Measurements from ENCODE around the gene UQCR11. TPM values are rescaled to one million over a fixed set of nuclear protein-coding genes. Genes with fewer than 3 reads are reported as not detected.

The UQCR11 gene
- total and polyA plus RNA-seq, 2 of the 8 experiments (the other 6 are each of a cell fraction or from before 2014, with no cell fraction given) = 162 to 171 TPM

GRCh38 chr19:1592755-1593500 is 12.3 kb downstream of the UQCR11 start, which contains the start of gene MBD3:
Gene MBD3 (minus strand): TSS chr19:1592865. CDS start chr19:1592631, 234 bp downstream.
- peaks cover 0 to 8% (median 6%) of the 10 kb centered on the region in 4 experiments; a peak in 6 of 7 replicates for H3K4me1 ChIP-seq (replicated peaks in 1 of 4; ENCODE audit: control insufficient read depth in 3 of 4, insufficient read depth in 4 of 4, low read length in 3 of 4)
- H3K27ac ChIP-seq (ENCODE audit: low read depth, low read length) = peak within 1 kb of the TSS; percentile 98
- DNase-seq (ENCODE audit: low read depth in 1 of 2, low spot score in 2 of 2) (peak; percentile 88 to 93), FAIRE-seq (no peak)
- WGBS, 2 experiments (ENCODE audit: extremely low coverage in 1 of 2, insufficient coverage in 1 of 2, insufficient read length in 1 of 2, insufficient replicate concordance in 2 of 2, low coverage in 1 of 2, low lambda C conversion rate in 2 of 2, missing lambda C conversion rate in 1 of 2) = 18% methylated on average over 31 of the region's 68 CpGs; no CpG with 5 or more reads in 1 of the 2 experiments
- H4K91ac ChIP-seq (replicated peaks; ENCODE audit: insufficient read length, low read length) = peak within 1 kb of the TSS; percentile 98
- peak within 1 kb of the TSS; percentile 24 for H3K4ac ChIP-seq (replicated peaks; ENCODE audit: insufficient read length, low read depth, low read length)
- H3K79me1 ChIP-seq (ENCODE audit: low read depth, low read length) = peaks cover 11% of the 10 kb centered on the region; the same call in 1 of the 2 replicates
- H2BK15ac ChIP-seq (ENCODE audit: low read length) = no peak within 1 kb of the TSS
- H2AFZ ChIP-seq (ENCODE audit: low read length) = no peak within 1 kb of the TSS
- H3K18ac ChIP-seq (ENCODE audit: extremely low read depth, low read length) = peak within 1 kb of the TSS; percentile 93
- CTCF ChIA-PET (ENCODE audit: partially characterized antibody) = interaction anchor here (0.9 to 1.5 kb wide), 5 partner anchors 8 to 46 kb away, joined by 3 to 6 read pairs (median 4); partner anchors contain the start of gene UQCR11
- H4K5ac ChIP-seq (ENCODE audit: insufficient read length, low read depth, low read length) = peak within 1 kb of the TSS; percentile 93
- no peak within 1 kb of the TSS for H3K23ac ChIP-seq (ENCODE audit: insufficient read length)
- peak within 1 kb of the TSS; percentile 85 for H3K56ac ChIP-seq (replicated peaks; ENCODE audit: insufficient read length, low read depth, low read length)
- H2BK20ac ChIP-seq (ENCODE audit: low read length) = no peak within 1 kb of the TSS
- H4K20me1 ChIP-seq (replicated peaks in 1 of 2; ENCODE audit: control insufficient read depth in 1 of 2, insufficient read depth in 2 of 2, low read length in 2 of 2) = peaks cover 4 to 14% of the 10 kb centered on the region in 2 experiments
- H3K4me2 ChIP-seq (ENCODE audit: insufficient read depth in 1 of 2, low read depth in 2 of 2, low read length in 2 of 2) = peak within 1 kb of the TSS; percentile 88 to 95
- H3K36me3 ChIP-seq (ENCODE audit: control insufficient read depth in 2 of 4, insufficient read depth in 4 of 4, low read length in 3 of 4) = peaks cover 7 to 18% (median 11%) of the 10 kb centered on the region in 4 experiments
- no peaks in the 10 kb centered on the region for H3K27me3 ChIP-seq (replicated peaks in 1 of 4; ENCODE audit: control insufficient read depth in 3 of 4, extremely low read depth in 1 of 4, insufficient read depth in 3 of 4, low read length in 3 of 4)
- H3K9me3 ChIP-seq (ENCODE audit: insufficient read depth in 2 of 2, low read depth in 1 of 2, low read length in 1 of 2) = no peaks in the 10 kb centered on the region
- POLR2A ChIA-PET (ENCODE audit: partially characterized antibody) = interaction anchor here (0.6 to 3.3 kb wide), 24 partner anchors 11 to 1569 kb away, joined by 3 to 38 read pairs (median 4); partner anchors contain the start of gene UQCR11
- H2AK5ac ChIP-seq (ENCODE audit: low read depth, low read length) = peak within 1 kb of the TSS; percentile 82
- peak within 1 kb of the TSS; percentile 99 for H4K8ac ChIP-seq (ENCODE audit: extremely low read depth, insufficient read depth, low read length)
- H3K23me2 ChIP-seq (ENCODE audit: low read depth, low read length) = peaks cover 5% of the 10 kb centered on the region
- peak within 1 kb of the TSS; percentile 96 to 99 (median 98) for H3K9ac ChIP-seq (replicated peaks in 1 of 4; ENCODE audit: extremely low read depth in 1 of 4, low read depth in 3 of 4, low read length in 3 of 4)
- peak within 1 kb of the TSS; percentile 73 for H3K14ac ChIP-seq (ENCODE audit: insufficient read length)
- peak within 1 kb of the TSS; percentile 82 to 93 (median 90) for H3K4me3 ChIP-seq (ENCODE audit: extremely low read depth in 1 of 4, insufficient read depth in 2 of 4, low read depth in 3 of 4, low read length in 4 of 4)
- peak within 1 kb of the TSS; percentile 93 for H2BK5ac ChIP-seq (ENCODE audit: low read depth, low read length)
- H2BK120ac ChIP-seq (replicated peaks; ENCODE audit: low read depth, low read length) = no peak within 1 kb of the TSS
- H2BK12ac ChIP-seq (ENCODE audit: low read depth, low read length) = no peak within 1 kb of the TSS
- H3K79me2 ChIP-seq (ENCODE audit: control insufficient read depth in 1 of 2, insufficient read depth in 2 of 2, low read length in 2 of 2) = peaks cover 0 to 38% of the 10 kb centered on the region in 2 experiments; a peak in 3 of 4 replicates
- TF ChIP-seq YY1 (IDR thresholded peaks at IDR 0.05; ENCODE audit: low read depth, low read length) (no peak), GABPA (IDR thresholded peaks at IDR 0.05; ENCODE audit: borderline replicate concordance, insufficient read depth, low read length) (no peak), MAX (IDR thresholded peaks at IDR 0.05) (0 out of 2 replicates have a peak, but pooled peaks have one; percentile 9), CTBP2 (IDR thresholded peaks at IDR 0.05; ENCODE audit: borderline replicate concordance, insufficient read depth, insufficient read length, low read length) (no peak), SAP30 (IDR thresholded peaks at IDR 0.05; ENCODE audit: insufficient read depth, insufficient replicate concordance, low read length) (no peak), HDAC6 (IDR thresholded peaks at IDR 0.05; ENCODE audit: low read depth, low read length) (no peak), BCL11A (IDR thresholded peaks at IDR 0.05; ENCODE audit: low read depth in 2 of 2, low read length in 2 of 2) (no peak), HDAC2 (IDR thresholded peaks at IDR 0.05; ENCODE audit: borderline replicate concordance in 1 of 2, low read depth in 2 of 2, low read length in 2 of 2) (no peak), TBP (IDR thresholded peaks at IDR 0.05; ENCODE audit: low read depth, low read length) (peak; percentile 31; the same call in 1 of the 2 replicates), NANOG (IDR thresholded peaks at IDR 0.05; ENCODE audit: insufficient read depth, low read depth, low read length, poor library complexity, severe bottlenecking) (no peak)
